ENCODE results near the gene HNMT.

GRCh38 chr2:137981112-137981656 is 16.9 kb downstream of the HNMT start:
- TF ChIP-seq POLR2AphosphoS5 (IDR thresholded peaks at IDR 0.05; ENCODE audit: low read depth, low read length) (no peak), TCF7L2 (IDR thresholded peaks at IDR 0.05; ENCODE audit: low read depth, low read length) (no peak)
- TF ChIP-seq, protein P1, sequence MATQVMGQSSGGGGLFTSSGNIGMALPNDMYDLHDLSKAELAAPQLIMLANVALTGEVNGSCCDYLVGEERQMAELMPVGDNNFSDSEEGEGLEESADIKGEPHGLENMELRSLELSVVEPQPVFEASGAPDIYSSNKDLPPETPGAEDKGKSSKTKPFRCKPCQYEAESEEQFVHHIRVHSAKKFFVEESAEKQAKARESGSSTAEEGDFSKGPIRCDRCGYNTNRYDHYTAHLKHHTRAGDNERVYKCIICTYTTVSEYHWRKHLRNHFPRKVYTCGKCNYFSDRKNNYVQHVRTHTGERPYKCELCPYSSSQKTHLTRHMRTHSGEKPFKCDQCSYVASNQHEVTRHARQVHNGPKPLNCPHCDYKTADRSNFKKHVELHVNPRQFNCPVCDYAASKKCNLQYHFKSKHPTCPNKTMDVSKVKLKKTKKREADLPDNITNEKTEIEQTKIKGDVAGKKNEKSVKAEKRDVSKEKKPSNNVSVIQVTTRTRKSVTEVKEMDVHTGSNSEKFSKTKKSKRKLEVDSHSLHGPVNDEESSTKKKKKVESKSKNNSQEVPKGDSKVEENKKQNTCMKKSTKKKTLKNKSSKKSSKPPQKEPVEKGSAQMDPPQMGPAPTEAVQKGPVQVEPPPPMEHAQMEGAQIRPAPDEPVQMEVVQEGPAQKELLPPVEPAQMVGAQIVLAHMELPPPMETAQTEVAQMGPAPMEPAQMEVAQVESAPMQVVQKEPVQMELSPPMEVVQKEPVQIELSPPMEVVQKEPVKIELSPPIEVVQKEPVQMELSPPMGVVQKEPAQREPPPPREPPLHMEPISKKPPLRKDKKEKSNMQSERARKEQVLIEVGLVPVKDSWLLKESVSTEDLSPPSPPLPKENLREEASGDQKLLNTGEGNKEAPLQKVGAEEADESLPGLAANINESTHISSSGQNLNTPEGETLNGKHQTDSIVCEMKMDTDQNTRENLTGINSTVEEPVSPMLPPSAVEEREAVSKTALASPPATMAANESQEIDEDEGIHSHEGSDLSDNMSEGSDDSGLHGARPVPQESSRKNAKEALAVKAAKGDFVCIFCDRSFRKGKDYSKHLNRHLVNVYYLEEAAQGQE (IDR thresholded peaks at IDR 0.05; ENCODE audit: insufficient read depth in 1 of 2, low read depth in 2 of 2, low read length in 1 of 2): no peak
- TF ChIP-seq, protein P2, sequence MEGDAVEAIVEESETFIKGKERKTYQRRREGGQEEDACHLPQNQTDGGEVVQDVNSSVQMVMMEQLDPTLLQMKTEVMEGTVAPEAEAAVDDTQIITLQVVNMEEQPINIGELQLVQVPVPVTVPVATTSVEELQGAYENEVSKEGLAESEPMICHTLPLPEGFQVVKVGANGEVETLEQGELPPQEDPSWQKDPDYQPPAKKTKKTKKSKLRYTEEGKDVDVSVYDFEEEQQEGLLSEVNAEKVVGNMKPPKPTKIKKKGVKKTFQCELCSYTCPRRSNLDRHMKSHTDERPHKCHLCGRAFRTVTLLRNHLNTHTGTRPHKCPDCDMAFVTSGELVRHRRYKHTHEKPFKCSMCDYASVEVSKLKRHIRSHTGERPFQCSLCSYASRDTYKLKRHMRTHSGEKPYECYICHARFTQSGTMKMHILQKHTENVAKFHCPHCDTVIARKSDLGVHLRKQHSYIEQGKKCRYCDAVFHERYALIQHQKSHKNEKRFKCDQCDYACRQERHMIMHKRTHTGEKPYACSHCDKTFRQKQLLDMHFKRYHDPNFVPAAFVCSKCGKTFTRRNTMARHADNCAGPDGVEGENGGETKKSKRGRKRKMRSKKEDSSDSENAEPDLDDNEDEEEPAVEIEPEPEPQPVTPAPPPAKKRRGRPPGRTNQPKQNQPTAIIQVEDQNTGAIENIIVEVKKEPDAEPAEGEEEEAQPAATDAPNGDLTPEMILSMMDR (IDR thresholded peaks at IDR 0.05): no peak
